Measurements from ENCODE around the gene SIVA1. TPM values are rescaled to one million over a fixed set of nuclear protein-coding genes. Genes with fewer than 3 reads are reported as not detected.

SIVA1 gene
- total and polyA plus RNA-seq, 2 of the 8 experiments (the other 6 are each of a cell fraction or from before 2014, with no cell fraction given) = 123 to 589 TPM

- no peak overlapping the region for H3K56ac ChIP-seq (replicated peaks; ENCODE audit: insufficient read length, low read depth, low read length)
- FAIRE-seq = no peak
- ChIA-PET POLR2A (ENCODE audit: partially characterized antibody) (interaction anchor here (0.8 to 2.9 kb wide), 19 partner anchors 9 to 141 kb away, joined by 3 to 21 read pairs (median 4); no protein-coding TSS in a partner anchor), CTCF (ENCODE audit: partially characterized antibody) (interaction anchor here (0.6 to 2.6 kb wide), 12 partner anchors 12 to 805 kb away, joined by 3 to 11 read pairs (median 4); partner anchors contain the start of genes ADSS1 and ZBTB42)
- H3K27me3 ChIP-seq (replicated peaks in 1 of 4; ENCODE audit: control insufficient read depth in 3 of 4, extremely low read depth in 1 of 4, insufficient read depth in 3 of 4, low read length in 3 of 4) = no peaks in the 10 kb centered on the region; a peak in 1 of 7 replicates
- WGBS, 2 experiments (ENCODE audit: extremely low coverage in 1 of 2, insufficient coverage in 1 of 2, insufficient read length in 1 of 2, insufficient replicate concordance in 2 of 2, low coverage in 1 of 2, low lambda C conversion rate in 2 of 2, missing lambda C conversion rate in 1 of 2) = 7% methylated on average over 23 of the region's 30 CpGs; no CpG with 5 or more reads in 1 of the 2 experiments
- H4K91ac ChIP-seq (replicated peaks; ENCODE audit: insufficient read length, low read length) = no peak overlapping the region
- H2BK120ac ChIP-seq (replicated peaks; ENCODE audit: low read depth, low read length) = no peak overlapping the region
- no peak overlapping the region for H3K18ac ChIP-seq (ENCODE audit: extremely low read depth, low read length)
- no peak overlapping the region for H3K4ac ChIP-seq (replicated peaks; ENCODE audit: insufficient read length, low read depth, low read length)
- peak overlapping the region; percentile 81 to 93 (median 93) for H3K9ac ChIP-seq (replicated peaks in 1 of 4; ENCODE audit: extremely low read depth in 1 of 4, low read depth in 3 of 4, low read length in 3 of 4)
- no peak overlapping the region for H2BK20ac ChIP-seq (ENCODE audit: low read length)
- peaks cover 0 to 13% (median 5%) of the 10 kb centered on the region in 4 experiments; a peak in 6 of 7 replicates for H3K4me1 ChIP-seq (replicated peaks in 1 of 4; ENCODE audit: control insufficient read depth in 3 of 4, insufficient read depth in 4 of 4, low read length in 3 of 4)
- H3K14ac ChIP-seq (ENCODE audit: insufficient read length) = no peak overlapping the region
- H4K20me1 ChIP-seq (replicated peaks in 1 of 2; ENCODE audit: control insufficient read depth in 1 of 2, insufficient read depth in 2 of 2, low read length in 2 of 2) = peaks cover 19 to 44% of the 10 kb centered on the region in 2 experiments
- TF ChIP-seq ATF2 (IDR thresholded peaks at IDR 0.05; ENCODE audit: low read length) = no peak
- peak; percentile 47 for TF ChIP-seq SAP30 (IDR thresholded peaks at IDR 0.05; ENCODE audit: insufficient read depth, insufficient replicate concordance, low read length)
- H4K8ac ChIP-seq (ENCODE audit: extremely low read depth, insufficient read depth, low read length) = peak overlapping the region; percentile 98; the same call in 1 of the 2 replicates
- H3K4me3 ChIP-seq (ENCODE audit: extremely low read depth in 1 of 4, insufficient read depth in 2 of 4, low read depth in 3 of 4, low read length in 4 of 4) = peak overlapping the region; percentile 86 to 97 (median 94)
- H3K79me1 ChIP-seq (ENCODE audit: low read depth, low read length) = peaks cover 24% of the 10 kb centered on the region
- peaks cover 8 to 30% (median 19%) of the 10 kb centered on the region in 4 experiments; a peak in 7 of 8 replicates for H3K36me3 ChIP-seq (ENCODE audit: control insufficient read depth in 2 of 4, insufficient read depth in 4 of 4, low read length in 3 of 4)
- DNase-seq (ENCODE audit: low read depth in 1 of 2, low spot score in 2 of 2) = no peak
- H2BK15ac ChIP-seq (ENCODE audit: low read length) = no peak overlapping the region
- H2AK5ac ChIP-seq (ENCODE audit: low read depth, low read length) = no peak overlapping the region
- peak overlapping the region; percentile 85; the same call in 1 of the 2 replicates for H3K27ac ChIP-seq (ENCODE audit: low read depth, low read length)
- no peak overlapping the region for H2AFZ ChIP-seq (ENCODE audit: low read length)
- 0 out of 2 replicates have a peak overlapping the region, but pooled peaks have one; percentile 50 for H2BK12ac ChIP-seq (ENCODE audit: low read depth, low read length)
- H3K23ac ChIP-seq (ENCODE audit: insufficient read length) = no peak overlapping the region
- peak overlapping the region; percentile 73 to 87 for H3K4me2 ChIP-seq (ENCODE audit: insufficient read depth in 1 of 2, low read depth in 2 of 2, low read length in 2 of 2)
- H3K79me2 ChIP-seq (ENCODE audit: control insufficient read depth in 1 of 2, insufficient read depth in 2 of 2, low read length in 2 of 2) = peaks cover 10 to 49% of the 10 kb centered on the region in 2 experiments; a peak in 3 of 4 replicates
- peaks cover 10 to 25% of the 10 kb centered on the region in 2 experiments for H3K9me3 ChIP-seq (ENCODE audit: insufficient read depth in 2 of 2, low read depth in 1 of 2, low read length in 1 of 2)
- 0 out of 2 replicates have a peak overlapping the region, but pooled peaks have one; percentile 96 for H2BK5ac ChIP-seq (ENCODE audit: low read depth, low read length)
- H4K5ac ChIP-seq (ENCODE audit: insufficient read length, low read depth, low read length) = no peak overlapping the region
- H3K23me2 ChIP-seq (ENCODE audit: low read depth, low read length) = peaks cover 5% of the 10 kb centered on the region; the same call in 1 of the 2 replicates
These were observed 723 bp downstream of the SIVA1 start for GRCh38 chr14:104753528-104754212.
